Measurements from ENCODE around the gene AMACR.
"Not testable (repeated sequence)": the region's sequence is repeated elsewhere in the genome, so short reads cannot be mapped to it uniquely, and the experiment has no call there.

Gene AMACR

DNA sequence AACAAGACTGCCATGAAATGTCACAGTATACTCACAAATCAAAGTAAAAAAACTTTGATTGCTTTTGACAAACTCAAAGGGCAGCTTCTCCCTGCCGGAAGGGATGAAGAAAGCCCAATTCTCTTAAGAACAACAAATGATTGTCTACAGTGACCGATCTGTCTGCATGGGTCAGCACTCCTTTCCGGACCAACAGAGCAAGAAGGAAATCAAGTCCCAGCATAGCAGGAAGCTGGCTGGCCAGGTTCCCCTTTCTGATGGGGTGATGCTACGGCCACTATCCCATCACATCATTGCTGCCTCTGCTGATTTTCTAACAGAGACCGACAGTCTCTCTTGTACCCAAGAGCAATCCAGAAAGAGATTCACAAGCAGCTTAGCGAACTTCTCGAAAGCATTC, 34.5 kb upstream of the AMACR start:
- Mint-ChIP-seq H3K36me3 (ENCODE audit: low read depth) (no peaks in the 10 kb centered on the region), H3K4me3 (no peak overlapping the region)

DNA sequence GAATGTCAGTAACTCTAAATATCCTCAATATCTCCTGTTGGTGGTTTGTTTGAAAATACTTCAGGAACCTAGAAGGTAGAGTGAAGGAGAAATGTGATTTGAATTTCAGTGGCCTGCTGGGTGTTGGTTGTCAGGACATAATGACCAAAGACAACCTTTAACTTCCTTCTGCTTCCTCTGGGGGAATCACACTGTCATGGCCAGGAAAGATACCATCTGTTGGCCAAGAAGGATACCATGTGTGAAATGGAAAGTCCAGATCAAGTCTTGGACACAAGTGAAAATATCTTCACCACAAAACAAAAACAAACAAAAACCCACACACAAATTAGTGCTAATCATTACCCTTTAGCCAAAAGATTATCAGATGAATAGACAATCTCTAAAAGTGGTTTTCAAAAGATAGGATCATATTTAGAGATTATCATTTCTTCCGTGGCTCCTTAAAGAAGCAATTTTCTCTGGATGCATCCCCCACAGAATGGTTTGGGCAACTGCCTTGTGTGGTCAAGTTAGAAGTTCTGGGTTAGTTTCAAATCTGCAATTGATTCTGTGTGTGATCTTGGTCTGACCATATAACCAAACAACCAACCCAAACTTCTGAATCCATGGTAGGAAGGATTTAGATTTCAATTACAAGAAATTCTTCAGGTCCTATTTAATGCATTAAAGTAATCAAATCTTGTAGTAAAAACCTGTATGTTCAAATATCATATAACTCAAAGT, 33.6 kb upstream of the AMACR start:
- peaks cover 2% of the 10 kb centered on the region for H3K4me1 Mint-ChIP-seq (ENCODE audit: low read depth)
- no peak overlapping the region for H3K27ac Mint-ChIP-seq
- H3K27me3 Mint-ChIP-seq (ENCODE audit: low read depth): no peaks in the 10 kb centered on the region
- no peaks in the 10 kb centered on the region for H3K9me3 Mint-ChIP-seq
- no peak overlapping the region for H3K4me3 Mint-ChIP-seq
- peaks cover 2% of the 10 kb centered on the region for H3K36me3 Mint-ChIP-seq (ENCODE audit: low read depth)

More for the DNA sequence above, 34.5 kb upstream of the AMACR start:
- H3K9me3 Mint-ChIP-seq: no peaks in the 10 kb centered on the region
- no peaks in the 10 kb centered on the region for H3K27me3 Mint-ChIP-seq (ENCODE audit: low read depth)
- H3K27ac Mint-ChIP-seq: no peak overlapping the region
- no peaks in the 10 kb centered on the region for H3K4me1 Mint-ChIP-seq (ENCODE audit: low read depth)

DNA sequence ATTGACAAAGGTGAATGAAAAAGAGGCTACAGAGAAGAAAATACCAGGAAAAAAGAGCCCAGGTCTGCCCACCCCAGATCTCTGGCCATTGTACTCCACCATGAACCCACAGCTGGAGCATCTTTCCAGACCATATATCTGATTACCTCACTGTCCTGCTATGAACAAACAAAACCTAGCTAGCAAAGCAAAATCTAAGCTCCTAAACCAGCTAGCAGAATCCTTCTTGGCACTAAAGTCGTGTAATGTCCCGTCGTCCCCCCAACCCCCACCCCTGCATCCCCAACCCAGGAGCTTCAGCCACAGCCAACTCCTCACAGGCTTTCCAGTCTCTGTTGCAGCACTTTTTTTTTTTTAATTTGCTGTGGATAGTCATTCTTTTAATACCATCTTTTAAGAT, 32.6 kb upstream of the AMACR start:
- H3K36me3 Mint-ChIP-seq (ENCODE audit: low read depth): peaks cover 2% of the 10 kb centered on the region
- H3K9me3 Mint-ChIP-seq: no peaks in the 10 kb centered on the region
- H3K4me1 Mint-ChIP-seq (ENCODE audit: low read depth): peaks cover 2% of the 10 kb centered on the region
- H3K27ac Mint-ChIP-seq: no peak overlapping the region
- no peak overlapping the region for H3K4me3 Mint-ChIP-seq
- no peaks in the 10 kb centered on the region for H3K27me3 Mint-ChIP-seq (ENCODE audit: low read depth)

DNA sequence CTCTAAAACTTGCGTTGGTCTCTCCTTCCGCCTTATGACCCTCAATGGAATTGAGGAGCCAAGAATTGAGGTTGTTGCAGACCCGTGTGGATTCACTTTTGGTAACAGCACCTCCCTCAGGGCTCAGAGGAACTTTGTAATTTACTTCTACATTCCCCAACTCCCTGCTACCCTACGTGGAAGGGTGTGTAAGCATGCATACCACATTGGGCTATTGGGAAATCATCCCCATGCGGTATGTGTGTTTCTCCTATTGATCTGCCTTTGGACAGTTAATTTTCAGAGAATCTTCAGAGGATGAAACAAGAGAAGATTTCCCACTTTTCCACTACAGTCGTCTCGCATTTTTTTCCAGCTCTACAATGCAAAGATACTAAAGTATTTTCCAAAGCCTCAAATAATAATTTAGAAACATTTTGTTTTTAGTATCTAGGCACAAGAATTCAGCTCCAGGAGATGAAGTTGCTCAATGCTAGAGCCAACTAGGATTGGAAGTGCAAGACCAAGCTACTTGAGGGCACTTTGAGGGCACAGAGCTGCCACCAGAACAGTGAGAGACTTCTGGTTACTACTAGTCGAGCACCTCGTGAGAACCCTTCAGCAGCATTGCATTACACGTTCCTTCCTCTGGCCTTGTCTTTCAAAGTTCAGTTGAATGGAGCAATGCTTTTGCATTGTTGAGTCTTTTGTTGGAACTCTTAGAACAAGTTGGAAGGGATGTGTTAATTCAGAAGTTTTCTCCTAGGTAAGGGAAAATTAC, 31.7 kb upstream of the AMACR start:
- H3K4me3 Mint-ChIP-seq: no peak overlapping the region

DNA sequence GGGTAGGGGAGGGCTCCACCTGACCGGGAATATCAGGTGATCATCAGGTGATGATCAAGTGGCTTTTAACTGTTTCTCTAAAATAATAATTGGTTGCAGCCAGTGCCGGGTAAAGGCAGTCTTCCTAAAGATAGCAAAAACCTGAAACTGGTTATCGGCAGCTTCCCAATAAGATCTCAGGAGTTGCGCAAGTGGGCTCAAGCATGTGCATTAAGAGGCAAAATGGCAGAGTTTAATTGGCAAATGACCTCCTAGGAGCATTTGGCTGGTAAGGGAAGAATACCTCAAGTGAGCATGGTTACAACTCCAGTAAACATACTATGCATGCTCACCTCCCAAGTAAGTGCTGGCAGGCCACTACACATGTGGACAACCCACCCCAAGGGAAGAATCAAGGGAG, 31.0 kb upstream of the AMACR start:
- H3K36me3 Mint-ChIP-seq (ENCODE audit: low read depth): peaks cover 2% of the 10 kb centered on the region
- H3K27ac Mint-ChIP-seq: no peak overlapping the region
- no peak overlapping the region for H3K4me3 Mint-ChIP-seq
- H3K4me1 Mint-ChIP-seq (ENCODE audit: low read depth): peaks cover 2% of the 10 kb centered on the region
- no peaks in the 10 kb centered on the region for H3K9me3 Mint-ChIP-seq
- no peaks in the 10 kb centered on the region for H3K27me3 Mint-ChIP-seq (ENCODE audit: low read depth)

More for the DNA sequence above, 31.7 kb upstream of the AMACR start:
- peaks cover 2% of the 10 kb centered on the region for H3K36me3 Mint-ChIP-seq (ENCODE audit: low read depth)
- no peak overlapping the region for H3K27ac Mint-ChIP-seq
- H3K4me1 Mint-ChIP-seq (ENCODE audit: low read depth): peaks cover 2% of the 10 kb centered on the region
- no peaks in the 10 kb centered on the region for H3K27me3 Mint-ChIP-seq (ENCODE audit: low read depth)
- H3K9me3 Mint-ChIP-seq: no peaks in the 10 kb centered on the region

DNA sequence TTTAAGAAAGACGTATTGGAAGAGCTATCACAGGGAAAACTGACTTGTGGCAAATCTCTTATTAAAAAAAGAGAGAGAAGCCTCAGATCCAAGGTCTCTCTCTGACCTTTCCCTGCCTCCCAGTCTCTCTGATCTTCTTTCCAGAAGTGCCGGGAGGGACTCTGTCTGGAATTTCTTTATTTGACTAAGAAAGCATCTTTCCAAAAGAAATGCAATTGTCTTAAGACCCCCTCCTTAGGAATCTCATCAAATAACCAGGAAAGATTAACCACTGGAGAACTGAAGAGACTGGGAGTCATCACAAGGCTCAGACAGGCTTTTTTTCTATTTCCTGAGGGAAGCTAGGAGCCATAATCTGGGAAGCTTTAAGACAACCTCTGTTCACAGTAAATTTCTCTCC, 30.5 kb upstream of the AMACR start:
- H3K9me3 Mint-ChIP-seq: peaks cover under 1% of the 10 kb centered on the region
- H3K4me3 Mint-ChIP-seq: no peak overlapping the region
- no peak overlapping the region for H3K27ac Mint-ChIP-seq
- H3K4me1 Mint-ChIP-seq (ENCODE audit: low read depth): peaks cover 2% of the 10 kb centered on the region
- peaks cover 4% of the 10 kb centered on the region for H3K36me3 Mint-ChIP-seq (ENCODE audit: low read depth)
- H3K27me3 Mint-ChIP-seq (ENCODE audit: low read depth): no peaks in the 10 kb centered on the region

DNA sequence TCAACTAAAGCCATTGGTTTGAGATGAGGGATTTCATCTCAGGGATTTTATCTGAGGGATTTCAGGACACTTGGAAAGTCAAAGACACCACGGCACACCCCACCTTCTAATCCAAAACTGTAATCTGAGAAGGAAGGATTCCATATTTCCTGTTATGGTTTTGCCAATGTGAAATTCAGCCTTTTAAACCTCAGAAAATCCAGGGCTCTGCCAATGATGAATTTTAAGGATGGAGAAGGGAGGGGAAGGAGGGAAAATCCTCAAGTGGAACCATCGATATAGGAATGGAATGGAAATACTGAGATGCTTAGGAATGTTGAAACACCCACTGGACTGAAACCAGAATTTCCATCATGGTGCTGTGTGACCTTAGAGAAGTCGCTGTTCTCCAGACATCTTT, 29.9 kb upstream of the AMACR start:
- Mint-ChIP-seq H3K27me3 (ENCODE audit: low read depth) (no peaks in the 10 kb centered on the region), H3K27ac (no peak overlapping the region), H3K36me3 (ENCODE audit: low read depth) (peaks cover 6% of the 10 kb centered on the region), H3K4me3 (no peak overlapping the region), H3K9me3 (peaks cover 4% of the 10 kb centered on the region), H3K4me1 (ENCODE audit: low read depth) (peaks cover 2% of the 10 kb centered on the region)

DNA sequence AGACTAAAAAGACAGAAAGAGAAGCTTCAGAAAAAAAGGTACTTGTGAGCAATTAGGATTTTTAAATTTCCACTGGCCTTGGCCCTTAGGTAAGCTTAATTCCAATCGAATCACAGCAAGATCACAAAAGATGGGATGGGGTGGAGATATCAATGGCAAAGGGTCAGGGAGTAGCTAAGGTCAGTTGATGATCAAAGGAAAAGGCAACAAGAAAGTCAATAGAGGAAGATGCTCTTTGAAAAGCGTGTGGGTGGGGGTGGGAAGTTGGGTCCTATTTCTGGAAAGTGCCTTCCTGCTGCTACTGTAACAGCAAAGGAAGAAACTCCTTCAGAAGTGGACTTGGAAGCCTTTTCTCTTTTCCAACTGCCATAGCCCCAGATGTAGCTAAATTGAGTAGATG, 27.9 kb upstream of the AMACR start:
- Mint-ChIP-seq H3K27me3 (ENCODE audit: low read depth) (no peaks in the 10 kb centered on the region), H3K9me3 (peaks cover 4% of the 10 kb centered on the region), H3K4me3 (no peak overlapping the region), H3K27ac (no peak overlapping the region), H3K4me1 (ENCODE audit: low read depth) (peaks cover 2% of the 10 kb centered on the region), H3K36me3 (ENCODE audit: low read depth) (peaks cover 9% of the 10 kb centered on the region)

DNA sequence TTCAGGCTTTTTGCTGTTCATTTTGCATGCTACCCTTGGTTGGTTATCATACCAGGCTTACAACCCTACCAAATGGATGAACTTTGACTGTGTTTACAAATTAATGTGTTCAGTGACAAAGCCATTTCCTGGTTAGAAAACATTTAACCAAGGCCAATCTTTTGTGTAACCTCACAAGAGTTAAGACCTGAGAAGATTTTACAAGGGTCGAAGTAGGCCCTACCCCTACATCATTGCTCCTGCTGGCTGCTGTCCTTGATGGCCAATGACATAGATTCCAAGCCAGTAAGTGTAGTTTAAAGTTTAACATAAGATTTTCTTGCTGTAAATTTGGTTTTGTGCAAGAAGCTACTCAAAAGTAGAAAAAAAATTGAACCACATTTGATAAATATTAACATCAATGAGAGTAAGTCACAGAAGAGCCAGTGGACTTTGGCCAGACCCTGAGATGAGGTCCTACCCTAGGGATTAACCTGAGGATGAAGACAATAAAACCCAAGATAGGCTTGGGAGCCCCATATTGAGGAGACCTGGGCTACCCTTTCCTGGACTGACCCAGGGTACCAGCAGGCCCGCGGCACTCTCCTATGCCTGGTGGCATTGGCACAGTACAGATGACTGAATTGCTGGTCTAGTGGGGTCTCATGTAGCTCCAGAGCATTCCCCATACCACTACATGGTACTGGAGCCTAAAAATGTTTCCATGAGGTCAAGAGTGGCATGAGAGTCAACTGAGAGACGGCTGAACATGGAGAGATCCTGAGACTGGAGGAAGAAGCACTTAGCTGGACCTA, 26.9 kb upstream of the AMACR start:
- Mint-ChIP-seq H3K27me3 (ENCODE audit: low read depth) (no peaks in the 10 kb centered on the region), H3K4me1 (ENCODE audit: low read depth) (peaks cover 2% of the 10 kb centered on the region), H3K36me3 (ENCODE audit: low read depth) (peaks cover 9% of the 10 kb centered on the region), H3K9me3 (peaks cover 4% of the 10 kb centered on the region), H3K27ac (no peak overlapping the region), H3K4me3 (no peak overlapping the region)

DNA sequence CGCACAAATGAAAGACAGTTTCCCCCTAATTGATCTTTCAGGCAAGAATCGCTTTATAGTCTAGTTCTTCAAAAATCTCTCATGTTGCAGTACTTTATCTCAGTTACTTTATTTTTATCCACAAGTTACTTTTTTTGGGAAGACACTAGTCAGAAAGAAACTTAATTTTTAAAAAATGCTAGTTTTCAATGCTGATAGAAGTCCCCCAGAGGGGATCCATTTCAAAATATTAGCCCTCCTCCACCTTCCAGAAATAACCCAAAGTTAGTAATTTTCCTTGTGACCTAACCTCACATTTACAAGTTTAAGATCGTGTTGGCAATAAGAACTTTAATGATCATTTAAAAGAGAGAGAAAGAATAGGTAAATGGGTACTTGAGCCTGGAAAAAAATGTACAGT, 24.1 kb upstream of the AMACR start:
- no peak overlapping the region for H3K27ac Mint-ChIP-seq
- H3K4me3 Mint-ChIP-seq: no peak overlapping the region
- H3K9me3 Mint-ChIP-seq: peaks cover 4% of the 10 kb centered on the region
- peaks cover 11% of the 10 kb centered on the region for H3K36me3 Mint-ChIP-seq (ENCODE audit: low read depth)
- no peaks in the 10 kb centered on the region for H3K27me3 Mint-ChIP-seq (ENCODE audit: low read depth)
- peaks cover under 1% of the 10 kb centered on the region for H3K4me1 Mint-ChIP-seq (ENCODE audit: low read depth)

DNA sequence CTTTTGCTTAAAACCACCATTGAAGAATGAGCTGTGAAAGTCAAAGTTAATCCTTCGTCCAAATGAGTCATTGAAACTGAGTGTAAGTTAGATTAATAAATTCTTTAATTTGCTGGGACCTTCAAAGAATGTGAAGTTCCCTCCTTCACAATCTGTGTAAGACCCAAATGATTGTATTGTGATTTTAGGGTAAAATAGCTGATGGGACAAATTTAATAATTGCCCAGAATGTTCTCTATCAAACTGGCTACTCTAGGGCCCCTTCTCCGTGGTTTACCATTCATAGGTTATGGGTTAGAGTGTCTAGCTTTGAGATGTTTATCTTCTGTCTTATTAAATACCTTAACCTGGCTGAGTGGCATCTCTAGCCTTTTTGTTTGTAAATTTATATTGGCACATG, 23.3 kb upstream of the AMACR start:
- Mint-ChIP-seq H3K9me3 (peaks cover 4% of the 10 kb centered on the region), H3K27me3 (ENCODE audit: low read depth) (no peaks in the 10 kb centered on the region), H3K36me3 (ENCODE audit: low read depth) (peaks cover 10% of the 10 kb centered on the region), H3K4me3 (no peak overlapping the region), H3K27ac (no peak overlapping the region), H3K4me1 (ENCODE audit: low read depth) (no peaks in the 10 kb centered on the region)

DNA sequence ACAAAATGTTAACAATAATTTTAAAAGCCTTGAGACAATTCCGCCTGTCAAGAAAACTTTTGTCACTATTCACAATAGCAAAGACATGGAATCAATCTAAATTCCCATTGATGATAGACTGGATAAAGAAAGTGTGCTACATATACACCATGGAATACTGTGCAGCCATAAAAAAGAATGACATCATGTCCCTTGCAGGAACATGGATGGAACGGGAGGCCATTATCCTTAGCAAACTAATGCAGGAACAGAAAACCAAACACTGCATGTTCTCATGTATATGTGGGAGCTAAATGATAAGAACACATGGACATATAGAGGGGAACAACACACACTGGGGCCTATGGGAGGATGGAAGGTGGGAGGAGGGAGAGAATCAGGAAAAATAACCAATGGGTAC, 22.7 kb upstream of the AMACR start:
- H3K36me3 Mint-ChIP-seq (ENCODE audit: low read depth): peaks cover 10% of the 10 kb centered on the region
- not testable (repeated sequence) for H3K27me3 Mint-ChIP-seq (ENCODE audit: low read depth); H3K4me1 Mint-ChIP-seq (ENCODE audit: low read depth); H3K9me3 Mint-ChIP-seq; H3K4me3 Mint-ChIP-seq; H3K27ac Mint-ChIP-seq

DNA sequence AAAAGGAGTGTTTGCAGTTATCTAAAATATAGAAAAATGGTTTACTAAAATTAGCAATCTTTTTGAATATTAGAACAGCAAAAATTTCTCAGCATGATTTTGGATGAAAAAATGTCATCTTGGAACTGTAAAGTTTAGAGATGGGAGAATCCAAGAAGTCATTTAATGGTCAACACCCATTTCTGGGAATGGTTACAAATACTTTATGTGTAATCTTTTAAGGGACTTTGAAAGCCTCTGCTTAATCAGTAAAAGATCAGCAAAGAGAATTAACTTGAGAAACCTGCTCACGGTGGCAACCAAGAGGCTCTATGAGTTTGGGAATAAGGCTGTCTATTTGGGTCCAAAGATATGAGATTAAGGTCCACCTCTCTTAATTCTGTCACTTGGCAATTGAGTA, 22.2 kb upstream of the AMACR start:
- peaks cover 4% of the 10 kb centered on the region for H3K9me3 Mint-ChIP-seq
- no peak overlapping the region for H3K27ac Mint-ChIP-seq
- no peaks in the 10 kb centered on the region for H3K27me3 Mint-ChIP-seq (ENCODE audit: low read depth)
- H3K36me3 Mint-ChIP-seq (ENCODE audit: low read depth): peaks cover 10% of the 10 kb centered on the region
- H3K4me1 Mint-ChIP-seq (ENCODE audit: low read depth): no peaks in the 10 kb centered on the region
- no peak overlapping the region for H3K4me3 Mint-ChIP-seq

DNA sequence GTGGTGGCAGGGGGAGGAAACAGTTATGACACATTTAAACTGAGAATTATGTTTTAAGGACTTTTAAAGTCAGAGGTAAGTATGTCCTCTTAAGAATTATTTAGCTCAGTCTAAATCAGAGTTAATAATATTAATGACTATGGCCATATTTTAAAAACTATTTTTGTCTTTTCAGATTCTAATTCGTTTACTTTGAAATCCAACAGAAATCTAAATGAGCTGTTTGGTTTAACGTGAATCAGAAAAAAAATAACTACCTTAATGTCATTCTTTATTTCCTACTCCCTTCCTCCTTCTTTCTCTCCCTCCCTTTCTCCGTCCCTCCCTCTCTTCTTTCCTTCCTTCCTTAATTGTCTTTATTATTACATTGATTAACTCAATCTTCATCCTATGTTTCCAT, 20.5 kb upstream of the AMACR start:
- H3K4me1 Mint-ChIP-seq (ENCODE audit: low read depth): peaks cover under 1% of the 10 kb centered on the region
- H3K27ac Mint-ChIP-seq: no peak overlapping the region
- H3K36me3 Mint-ChIP-seq (ENCODE audit: low read depth): peaks cover 8% of the 10 kb centered on the region
- no peak overlapping the region for H3K4me3 Mint-ChIP-seq
- peaks cover 2% of the 10 kb centered on the region for H3K9me3 Mint-ChIP-seq
- H3K27me3 Mint-ChIP-seq (ENCODE audit: low read depth): no peaks in the 10 kb centered on the region
